OCI-LY1 (cell line): ENCODE measurements around the gene ADK.

Source experiments
- CTCF ChIP-seq: fragments of 200-600 bp; sonication (generic), shearing (Covaris generic); IDR thresholded peaks from 2 replicates; pipeline ENCODE4 v1.5.1; 2017; ENCODE audit warnings: mild to moderate bottlenecking, antibody characterized with exemption, low read length, moderate library complexity, mixed read lengths
- EZH2 ChIP-seq: fragments of 200-600 bp; sonication (generic), shearing (Covaris generic); IDR thresholded peaks from 2 replicates; pipeline ENCODE4 v1.8.0; 2017; ENCODE audit warnings: borderline replicate concordance, mixed run types, mild to moderate bottlenecking, antibody characterized with exemption, low read length, moderate library complexity, mixed read lengths

DNA sequence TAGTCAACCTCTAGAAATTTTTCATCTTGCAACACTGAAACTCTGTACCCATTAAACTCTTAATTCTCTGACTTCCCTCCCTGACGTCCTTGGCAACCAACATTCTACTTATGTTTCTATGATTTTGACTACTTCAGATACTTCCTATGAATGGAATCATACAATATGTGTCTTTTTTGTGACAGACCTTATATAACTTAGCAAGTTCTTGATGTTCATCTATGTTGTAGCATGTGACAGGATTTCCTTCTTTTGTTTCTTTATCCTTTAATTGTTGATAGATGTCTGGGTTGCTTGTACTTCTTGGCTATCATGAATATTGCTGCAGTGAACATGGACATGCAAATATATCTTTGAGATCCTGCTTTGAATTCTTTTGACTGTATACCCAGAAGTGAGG, 240.8 kb downstream of the ADK start:
- TF ChIP-seq CTCF (no peak), EZH2 (no peak)
